ENCODE measurements around the gene RNPEPL1. TPM values are rescaled to one million over a fixed set of nuclear protein-coding genes. Genes with fewer than 3 reads are reported as not detected.

Gene RNPEPL1
- polyA plus RNA-seq, 2 of the 4 experiments (the other 2 are of a cell fraction): 9.2 to 26.3 TPM

DNA sequence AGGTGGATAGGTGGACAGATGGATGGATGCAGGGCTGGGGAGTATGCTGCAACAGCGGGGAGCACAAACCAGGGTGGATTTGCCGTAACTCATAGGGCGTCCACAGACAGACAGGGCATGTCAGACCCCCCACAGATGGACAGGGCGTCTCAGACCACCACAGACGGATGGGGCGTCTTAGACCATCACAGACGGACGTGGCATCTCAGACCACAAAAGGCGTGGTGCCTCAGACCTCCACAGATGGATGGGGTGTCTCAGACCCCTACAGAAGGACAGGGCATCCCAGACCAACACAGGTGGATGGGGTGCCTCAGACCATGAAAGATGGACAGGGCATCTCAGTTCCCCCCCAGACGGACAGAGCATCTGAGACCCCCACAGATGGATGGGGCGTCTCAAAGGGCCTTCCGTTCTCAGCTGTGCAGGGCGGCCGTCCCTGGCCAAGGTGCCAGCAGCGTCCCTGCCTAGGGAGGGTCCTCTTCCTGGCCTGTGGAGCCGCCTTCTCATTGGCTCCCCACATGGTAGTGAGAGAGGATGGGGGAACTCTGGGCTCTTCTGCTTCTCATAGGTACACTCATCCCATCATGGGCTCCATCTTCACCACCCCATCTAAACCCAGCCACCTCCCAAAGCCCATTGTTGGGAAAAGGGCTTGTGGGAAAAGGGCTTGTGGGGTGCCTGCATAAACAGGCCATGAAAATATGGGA, 12.6 kb upstream of the RNPEPL1 start:
- POLR2A ChIA-PET: no interaction called here
- whole genome bisulfite sequencing (ENCODE audit: missing lambda C conversion rate): 92% methylated on average over 12 of the region's 16 CpGs
- Histone ChIP-seq H3K9me3 (no peaks in the 10 kb centered on the region), H3K27ac (no peak overlapping the region), H3K4me1 (peaks cover 14% of the 10 kb centered on the region), H3K4me3 (no peak overlapping the region), H3K4me2 (no peak overlapping the region)
- FAIRE-seq (no peak), DNase-seq (ENCODE audit: low read depth in 1 of 2, low spot score in 1 of 2) (no peak), ATAC-seq (no peak)
- CTCF ChIA-PET: interaction anchor here (0.9 kb wide), 1 partner anchor 324 kb away, joined by 3 read pairs; no protein-coding TSS in a partner anchor
- TF ChIP-seq BHLHE40 (IDR thresholded peaks at IDR 0.05; ENCODE audit: low read depth, low read length) (no peak), HMGXB4 (CRISPR knock-in tag; IDR thresholded peaks at IDR 0.05; ENCODE audit: borderline replicate concordance) (no peak), CTCF (IDR thresholded peaks at IDR 0.05) (no peak), KDM1A (IDR thresholded peaks at IDR 0.05; ENCODE audit: low read depth) (no peak), EHF (CRISPR knock-in tag; IDR thresholded peaks at IDR 0.05) (no peak), NPAS2 (CRISPR knock-in tag; IDR thresholded peaks at IDR 0.05; ENCODE audit: borderline replicate concordance) (no peak), SREBF2 (IDR thresholded peaks at IDR 0.05) (no peak), RCOR1 (IDR thresholded peaks at IDR 0.05; ENCODE audit: low read depth, low read length) (no peak), PBX3 (IDR thresholded peaks at IDR 0.05) (no peak), NFE2L2 (conservative IDR thresholded peaks at IDR 0.05; ENCODE audit: low read length) (no peak), ZSCAN20 (CRISPR knock-in tag; IDR thresholded peaks at IDR 0.05) (no peak), TFCP2L1 (CRISPR knock-in tag; IDR thresholded peaks at IDR 0.05) (no peak), ZC3H11A (IDR thresholded peaks at IDR 0.05) (no peak), RAD21 (conservative IDR thresholded peaks at IDR 0.05 in 1 of 2, IDR thresholded peaks at IDR 0.05 in 1 of 2) (no peak), JUNB (IDR thresholded peaks at IDR 0.05) (no peak), MAZ (IDR thresholded peaks at IDR 0.05; ENCODE audit: borderline replicate concordance, low read depth, low read length) (no peak), ZFP36 (IDR thresholded peaks at IDR 0.05; ENCODE audit: borderline replicate concordance, partially characterized antibody) (no peak), PHF8 (IDR thresholded peaks at IDR 0.05; ENCODE audit: borderline replicate concordance, low read depth) (no peak), EHMT2 (IDR thresholded peaks at IDR 0.05; ENCODE audit: low read depth) (no peak)
- TF ChIP-seq, protein P1, sequence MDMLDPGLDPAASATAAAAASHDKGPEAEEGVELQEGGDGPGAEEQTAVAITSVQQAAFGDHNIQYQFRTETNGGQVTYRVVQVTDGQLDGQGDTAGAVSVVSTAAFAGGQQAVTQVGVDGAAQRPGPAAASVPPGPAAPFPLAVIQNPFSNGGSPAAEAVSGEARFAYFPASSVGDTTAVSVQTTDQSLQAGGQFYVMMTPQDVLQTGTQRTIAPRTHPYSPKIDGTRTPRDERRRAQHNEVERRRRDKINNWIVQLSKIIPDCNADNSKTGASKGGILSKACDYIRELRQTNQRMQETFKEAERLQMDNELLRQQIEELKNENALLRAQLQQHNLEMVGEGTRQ (IDR thresholded peaks at IDR 0.05): no peak

- Histone ChIP-seq H3K27ac (no peak overlapping the region), H3K4me2 (no peak overlapping the region), H3K4me1 (peaks cover 14% of the 10 kb centered on the region), H3K4me3 (no peak overlapping the region), H3K9me3 (no peaks in the 10 kb centered on the region)
- FAIRE-seq (no peak), ATAC-seq (peak in 1 of 2 experiments; percentile 16; a peak in 3 of 6 replicates), DNase-seq (ENCODE audit: low read depth in 1 of 2, low spot score in 1 of 2) (peak; percentile 56 to 71)
- ChIA-PET POLR2A (interaction anchor here (0.6 kb wide), 1 partner anchor 30 kb away, joined by 4 read pairs; the partner anchor contains the start of gene CAPN10), CTCF (interaction anchor here (0.9 to 2.0 kb wide), 3 partner anchors 10 to 325 kb away, joined by 3 to 9 read pairs (median 4); no protein-coding TSS in a partner anchor)
- TF ChIP-seq ZFP36 (IDR thresholded peaks at IDR 0.05; ENCODE audit: borderline replicate concordance, partially characterized antibody): no peak
- peak; percentile 37 for TF ChIP-seq CTCF (IDR thresholded peaks at IDR 0.05)
- no peak for TF ChIP-seq NR3C1 (IDR thresholded peaks at IDR 0.05)
- TF ChIP-seq PBX3 (IDR thresholded peaks at IDR 0.05): no peak
- no peak for TF ChIP-seq BHLHE40 (IDR thresholded peaks at IDR 0.05; ENCODE audit: low read depth, low read length)
- WGBS (ENCODE audit: missing lambda C conversion rate): 52% methylated on average over 9 of the region's 9 CpGs
Measured at GRCh38 chr2:240556553-240557100, 11.7 kb upstream of the RNPEPL1 start.

Measured in A549 (cell line).